ENCODE results near the gene IFT43.
"Not testable (repeated sequence)": the region's sequence is repeated elsewhere in the genome, so short reads cannot be mapped to it uniquely, and the experiment has no call there.

The IFT43 gene

GRCh38 chr14:75980856-75981255 lies 4.7 kb upstream of the IFT43 start:
- no peak for DNase-seq (ENCODE audit: low read depth in 3 of 3)

GRCh38 chr14:75981426-75982265 lies 3.9 kb upstream of the IFT43 start, which contains the start of gene TGFB3:
Gene TGFB3, minus strand, starts transcription at chr14:75981995. Its CDS starts 1,102 bp downstream, at chr14:75980893.
- DNase-seq (ENCODE audit: low read depth in 3 of 3), result peak; percentile 6 to 44 (median 22)

- peak; percentile 56 to 70 (median 58) for DNase-seq (ENCODE audit: low read depth in 3 of 3)
Measured at GRCh38 chr14:75982266-75983018, 3.1 kb upstream of the IFT43 start.

- no peak for DNase-seq (ENCODE audit: low read depth in 3 of 3)
Measured at GRCh38 chr14:75983019-75983358, 2.6 kb upstream of the IFT43 start.

- DNase-seq (ENCODE audit: low read depth in 3 of 3), result no peak
Measured at GRCh38 chr14:75984674-75985073, 889 bp upstream of the IFT43 start.

- DNase-seq (ENCODE audit: low read depth in 3 of 3), result no peak
Measured at GRCh38 chr14:75986439-75986765, 839 bp downstream of the IFT43 start.

- DNase-seq (ENCODE audit: low read depth in 3 of 3), result no peak
Measured at GRCh38 chr14:75987201-75987970, 1.8 kb downstream of the IFT43 start.

- DNase-seq (ENCODE audit: low read depth in 3 of 3), result no peak
Measured at GRCh38 chr14:75989134-75989533, 3.6 kb downstream of the IFT43 start.

- DNase-seq (ENCODE audit: low read depth in 3 of 3), result no peak
Measured at GRCh38 chr14:75990297-75990696, 4.7 kb downstream of the IFT43 start.

- DNase-seq (ENCODE audit: low read depth in 3 of 3), result no peak
Measured at GRCh38 chr14:75991753-75992152, 6.2 kb downstream of the IFT43 start.

- no peak for DNase-seq (ENCODE audit: low read depth in 3 of 3)
Measured at GRCh38 chr14:75993567-75994041, 8.0 kb downstream of the IFT43 start.

- no peak for DNase-seq (ENCODE audit: low read depth in 3 of 3)
Measured at GRCh38 chr14:75995372-75996041, 9.9 kb downstream of the IFT43 start.

GRCh38 chr14:75996488-75996887 lies 10.9 kb downstream of the IFT43 start:
- no peak for DNase-seq (ENCODE audit: low read depth in 3 of 3)

- no peak for DNase-seq (ENCODE audit: low read depth in 3 of 3)
Measured at GRCh38 chr14:75999511-76000190, 14.1 kb downstream of the IFT43 start.

- no peak for DNase-seq (ENCODE audit: low read depth in 3 of 3)
Measured at GRCh38 chr14:76002383-76002782, 16.8 kb downstream of the IFT43 start.

- DNase-seq (ENCODE audit: low read depth in 3 of 3), result no peak
Measured at GRCh38 chr14:76006253-76006652, 20.7 kb downstream of the IFT43 start.

GRCh38 chr14:76007379-76007778 lies 21.8 kb downstream of the IFT43 start:
- DNase-seq (ENCODE audit: low read depth in 3 of 3), result no peak

- DNase-seq (ENCODE audit: low read depth in 3 of 3), result no peak
Measured at GRCh38 chr14:76007852-76008251, 22.3 kb downstream of the IFT43 start.

- DNase-seq (ENCODE audit: low read depth in 3 of 3), result not testable (repeated sequence)
Measured at GRCh38 chr14:76009627-76010026, 24.1 kb downstream of the IFT43 start.

- DNase-seq (ENCODE audit: low read depth in 3 of 3), result no peak
Measured at GRCh38 chr14:76011930-76012329, 26.4 kb downstream of the IFT43 start.

- DNase-seq (ENCODE audit: low read depth in 3 of 3), result no peak
Measured at GRCh38 chr14:76012354-76012753, 26.8 kb downstream of the IFT43 start.

All from stimulated activated CD4-positive, alpha-beta T cell treated with anti-CD3 and anti-CD28 coated beads, TNF-alpha, amount 100 ng/mL, for 24 hours (primary cell).